ENCODE measurements around the gene TEC. TPM values are rescaled to one million over a fixed set of nuclear protein-coding genes. Genes with fewer than 3 reads are reported as not detected.
A peak's percentile ranks its signal among the peaks of the same experiment; 100 is the strongest.

The TEC gene
- total and polyA plus RNA-seq, 12 donors, result 1.4 to 8.0 (median 4.7) TPM

DNA sequence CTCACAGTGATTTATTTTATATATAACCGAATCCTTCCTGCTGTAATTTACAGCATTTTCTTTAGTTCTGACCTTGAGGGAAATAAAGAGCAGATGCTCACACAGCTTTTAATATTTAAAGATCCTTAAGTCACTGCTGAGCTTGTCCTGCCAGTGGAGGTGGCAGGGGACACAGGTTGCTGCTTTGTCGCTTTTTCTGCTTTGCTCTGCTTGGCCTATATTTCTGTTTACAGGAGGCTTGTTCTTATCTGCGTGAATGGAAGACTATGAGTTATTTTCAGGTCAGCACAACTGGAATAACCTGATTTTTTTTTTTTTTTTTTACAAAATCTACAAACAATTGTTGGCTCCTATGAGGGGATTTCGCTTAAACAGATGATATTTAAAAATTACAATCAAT lies 137.9 kb downstream of the TEC start:
- Histone ChIP-seq H3K4me3 (no peak overlapping the region), H3K36me3 (replicated peaks in 1 of 2) (no peaks in the 10 kb centered on the region), H3K9me3 (replicated peaks in 1 of 3) (no peaks in the 10 kb centered on the region), H3K4me1 (replicated peaks in 1 of 2) (peaks cover 5 to 11% of the 10 kb centered on the region in 2 donors), H3K27ac (no peak overlapping the region), H3K27me3 (no peaks in the 10 kb centered on the region)
- TF ChIP-seq, protein P1, sequence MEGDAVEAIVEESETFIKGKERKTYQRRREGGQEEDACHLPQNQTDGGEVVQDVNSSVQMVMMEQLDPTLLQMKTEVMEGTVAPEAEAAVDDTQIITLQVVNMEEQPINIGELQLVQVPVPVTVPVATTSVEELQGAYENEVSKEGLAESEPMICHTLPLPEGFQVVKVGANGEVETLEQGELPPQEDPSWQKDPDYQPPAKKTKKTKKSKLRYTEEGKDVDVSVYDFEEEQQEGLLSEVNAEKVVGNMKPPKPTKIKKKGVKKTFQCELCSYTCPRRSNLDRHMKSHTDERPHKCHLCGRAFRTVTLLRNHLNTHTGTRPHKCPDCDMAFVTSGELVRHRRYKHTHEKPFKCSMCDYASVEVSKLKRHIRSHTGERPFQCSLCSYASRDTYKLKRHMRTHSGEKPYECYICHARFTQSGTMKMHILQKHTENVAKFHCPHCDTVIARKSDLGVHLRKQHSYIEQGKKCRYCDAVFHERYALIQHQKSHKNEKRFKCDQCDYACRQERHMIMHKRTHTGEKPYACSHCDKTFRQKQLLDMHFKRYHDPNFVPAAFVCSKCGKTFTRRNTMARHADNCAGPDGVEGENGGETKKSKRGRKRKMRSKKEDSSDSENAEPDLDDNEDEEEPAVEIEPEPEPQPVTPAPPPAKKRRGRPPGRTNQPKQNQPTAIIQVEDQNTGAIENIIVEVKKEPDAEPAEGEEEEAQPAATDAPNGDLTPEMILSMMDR (IDR thresholded peaks at IDR 0.05), result no peak
- no peak for TF ChIP-seq POLR2A (IDR thresholded peaks at IDR 0.05)
- 80 to 87% (median 85%) methylated on average over 4 of the region's 4 CpGs for WGBS, 4 donors
- intact Hi-C loops (cut with DNase I), result loop anchor here in 1 of 2 donors (10.0 kb wide), 1 partner anchor 143 kb away; no protein-coding TSS in a partner anchor
- DNase-seq, result no peak

DNA sequence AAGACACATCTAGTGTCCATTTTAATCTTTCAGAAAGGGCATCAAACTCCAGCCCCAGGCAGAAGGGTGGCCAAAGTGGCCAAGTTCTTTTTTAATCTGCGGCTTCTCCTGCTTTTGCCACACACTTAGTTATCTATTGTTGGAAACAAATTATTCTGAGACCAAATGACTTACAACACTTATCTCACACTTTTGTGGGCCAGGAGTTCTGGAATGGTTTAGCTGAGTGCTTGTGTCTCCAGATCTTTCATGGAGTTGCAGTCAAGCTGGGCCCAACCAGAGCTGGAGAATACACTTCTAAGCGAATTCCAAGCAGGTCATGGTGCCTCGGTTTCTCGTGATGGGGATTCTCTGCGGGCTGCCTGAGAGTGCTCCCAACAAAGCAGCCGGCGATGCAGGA lies 139.5 kb downstream of the TEC start:
- intact Hi-C loops (cut with DNase I), result loop anchor here in 1 of 2 donors (10.0 kb wide), 1 partner anchor 145 kb away; no protein-coding TSS in a partner anchor
- no peak for DNase-seq

DNA sequence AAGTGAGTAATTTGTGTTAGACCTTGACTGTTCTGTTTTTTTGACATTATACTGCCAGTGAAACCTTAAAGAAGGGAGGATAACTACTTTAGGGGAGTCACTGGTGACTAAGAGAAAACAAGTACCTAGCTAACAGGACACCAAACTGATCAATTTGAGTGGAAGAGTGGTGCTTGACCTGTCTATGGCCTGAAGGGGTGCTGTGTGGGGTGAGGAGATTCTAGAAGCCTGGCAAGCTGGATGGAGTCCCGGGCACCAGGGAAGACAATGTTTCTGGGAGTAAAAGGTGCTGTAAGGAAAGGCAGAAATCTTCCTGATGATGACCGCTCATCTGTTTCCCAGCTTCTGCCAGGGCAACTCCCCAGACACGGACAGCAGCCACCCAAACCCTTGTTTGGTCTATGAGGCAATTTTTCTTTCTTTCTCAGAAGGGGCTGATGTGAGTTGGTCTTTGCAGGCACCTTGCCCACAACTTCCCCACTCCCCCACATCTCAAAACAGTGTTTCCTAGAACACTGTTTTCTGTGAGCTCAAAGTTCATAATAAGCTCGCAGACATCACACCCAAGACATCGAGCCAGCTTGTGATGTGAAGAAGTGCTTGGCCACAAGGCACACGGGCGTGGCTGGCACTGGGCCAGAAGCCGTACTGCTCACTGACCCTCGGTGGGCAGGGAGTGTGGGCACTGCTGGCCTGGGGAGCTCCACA lies 140.2 kb downstream of the TEC start:
- no peak for DNase-seq
- no peak overlapping the region for H3K27ac ChIP-seq
- H3K27me3 ChIP-seq, result no peaks in the 10 kb centered on the region
- H3K9me3 ChIP-seq (replicated peaks in 1 of 3), result no peaks in the 10 kb centered on the region
- 52 to 73% (median 62%) methylated on average over 9 of the region's 9 CpGs for WGBS, 4 donors
- intact Hi-C loops (cut with DNase I), result loop anchor here (10.0 kb wide), 1 partner anchor 145 kb away; no protein-coding TSS in a partner anchor
- H3K36me3 ChIP-seq (replicated peaks in 1 of 2), result no peaks in the 10 kb centered on the region
- no peak overlapping the region for H3K4me3 ChIP-seq
- TF ChIP-seq, protein P1 (IDR thresholded peaks at IDR 0.05), result no peak
- TF ChIP-seq POLR2A (IDR thresholded peaks at IDR 0.05), result no peak
- H3K4me1 ChIP-seq (replicated peaks in 1 of 2), result peaks cover 5 to 11% of the 10 kb centered on the region in 2 donors

More for the DNA sequence above, 139.5 kb downstream of the TEC start:
- Histone ChIP-seq H3K27ac (no peak overlapping the region), H3K9me3 (replicated peaks in 1 of 3) (no peaks in the 10 kb centered on the region), H3K4me3 (no peak overlapping the region), H3K36me3 (replicated peaks in 1 of 2) (no peaks in the 10 kb centered on the region), H3K4me1 (replicated peaks in 1 of 2) (peaks cover 5 to 11% of the 10 kb centered on the region in 2 donors), H3K27me3 (no peaks in the 10 kb centered on the region)
- WGBS, 4 donors, result 89 to 100% (median 93%) methylated on average over 7 of the region's 7 CpGs
- TF ChIP-seq, protein P1 (IDR thresholded peaks at IDR 0.05), result no peak
- no peak for TF ChIP-seq POLR2A (IDR thresholded peaks at IDR 0.05)

DNA sequence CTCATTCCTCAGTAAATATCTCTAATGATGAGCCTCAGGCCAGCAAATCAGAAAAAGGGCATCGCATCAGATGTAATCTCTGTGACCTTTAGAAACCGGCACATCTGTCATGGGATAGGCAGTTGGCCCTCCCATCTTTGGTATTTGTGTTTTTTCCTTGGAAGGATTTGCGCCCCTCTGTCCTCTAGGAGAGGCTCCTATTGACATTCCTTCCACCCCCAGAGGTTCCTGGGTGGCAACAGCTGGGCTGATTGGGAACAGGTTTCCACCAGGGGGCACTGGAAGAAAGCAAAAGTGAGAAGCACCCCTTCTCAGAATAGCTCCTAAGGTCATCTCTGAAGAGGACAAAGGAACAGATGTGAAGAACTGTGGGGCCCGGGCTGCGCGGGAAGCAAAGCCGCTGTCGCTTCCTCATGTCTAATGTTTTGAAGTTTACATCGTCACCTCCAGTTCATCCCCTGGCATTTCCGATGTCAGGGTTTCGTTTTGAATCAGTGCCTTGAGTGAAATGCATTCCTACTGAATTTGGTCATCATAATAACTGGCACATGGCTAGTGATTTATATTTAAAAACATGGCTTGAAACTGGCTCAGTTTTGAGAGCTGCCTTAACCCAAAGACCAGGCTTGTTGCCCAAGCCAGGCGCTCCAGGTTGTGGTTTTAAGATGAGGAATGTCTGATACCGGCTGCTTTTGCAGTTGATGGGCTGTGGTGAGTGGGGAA lies 141.8 kb downstream of the TEC start:
- Histone ChIP-seq H3K27ac (peak overlapping the region in 2 of 5 donors; percentile 44 to 59), H3K4me3 (peak overlapping the region in 1 of 4 donors; percentile 31), H3K9me3 (replicated peaks in 1 of 3) (no peaks in the 10 kb centered on the region), H3K4me1 (replicated peaks in 1 of 2) (peaks cover 5 to 11% of the 10 kb centered on the region in 2 donors), H3K27me3 (no peaks in the 10 kb centered on the region), H3K36me3 (replicated peaks in 1 of 2) (no peaks in the 10 kb centered on the region)
- TF ChIP-seq POLR2A (IDR thresholded peaks at IDR 0.05), result no peak
- TF ChIP-seq, protein P1 (IDR thresholded peaks at IDR 0.05), result peak; percentile 18 to 72 (median 62)
- intact Hi-C loops (cut with DNase I), result loop anchor here in 1 of 2 donors (10.0 kb wide), 1 partner anchor 147 kb away; no protein-coding TSS in a partner anchor
- 10 to 13% (median 12%) methylated on average over 13 of the region's 13 CpGs for WGBS, 4 donors
- DNase-seq, result peak; percentile 59 to 81 (median 69)
